ENCODE data around the gene SLC5A4.

The SLC5A4 gene

GRCh38 chr22:32233091-32233490 is 22.1 kb downstream of the SLC5A4 start:
- TF ChIP-seq, protein P1, sequence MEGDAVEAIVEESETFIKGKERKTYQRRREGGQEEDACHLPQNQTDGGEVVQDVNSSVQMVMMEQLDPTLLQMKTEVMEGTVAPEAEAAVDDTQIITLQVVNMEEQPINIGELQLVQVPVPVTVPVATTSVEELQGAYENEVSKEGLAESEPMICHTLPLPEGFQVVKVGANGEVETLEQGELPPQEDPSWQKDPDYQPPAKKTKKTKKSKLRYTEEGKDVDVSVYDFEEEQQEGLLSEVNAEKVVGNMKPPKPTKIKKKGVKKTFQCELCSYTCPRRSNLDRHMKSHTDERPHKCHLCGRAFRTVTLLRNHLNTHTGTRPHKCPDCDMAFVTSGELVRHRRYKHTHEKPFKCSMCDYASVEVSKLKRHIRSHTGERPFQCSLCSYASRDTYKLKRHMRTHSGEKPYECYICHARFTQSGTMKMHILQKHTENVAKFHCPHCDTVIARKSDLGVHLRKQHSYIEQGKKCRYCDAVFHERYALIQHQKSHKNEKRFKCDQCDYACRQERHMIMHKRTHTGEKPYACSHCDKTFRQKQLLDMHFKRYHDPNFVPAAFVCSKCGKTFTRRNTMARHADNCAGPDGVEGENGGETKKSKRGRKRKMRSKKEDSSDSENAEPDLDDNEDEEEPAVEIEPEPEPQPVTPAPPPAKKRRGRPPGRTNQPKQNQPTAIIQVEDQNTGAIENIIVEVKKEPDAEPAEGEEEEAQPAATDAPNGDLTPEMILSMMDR (IDR thresholded peaks at IDR 0.05; ENCODE audit: low read depth, low read length, missing control alignments), result no peak
- H3K4me3 ChIP-seq (replicated peaks; ENCODE audit: low read depth, low read length), result no peak overlapping the region
- DNase-seq (ENCODE audit: extremely low read depth, low read depth), result no peak

- no peak overlapping the region for H3K4me3 ChIP-seq (replicated peaks; ENCODE audit: low read depth, low read length)
- TF ChIP-seq, protein P1 (IDR thresholded peaks at IDR 0.05; ENCODE audit: low read depth, low read length, missing control alignments), result no peak
- DNase-seq (ENCODE audit: extremely low read depth, low read depth), result no peak
These were observed 22.8 kb downstream of the SLC5A4 start for GRCh38 chr22:32232191-32232830.

GRCh38 chr22:32226326-32227104 is 28.6 kb downstream of the SLC5A4 start:
- no peak for DNase-seq (ENCODE audit: extremely low read depth, low read depth)
- no peak overlapping the region for H3K4me3 ChIP-seq (replicated peaks; ENCODE audit: low read depth, low read length)
- TF ChIP-seq, protein P1 (IDR thresholded peaks at IDR 0.05; ENCODE audit: low read depth, low read length, missing control alignments), result no peak

DNA sequence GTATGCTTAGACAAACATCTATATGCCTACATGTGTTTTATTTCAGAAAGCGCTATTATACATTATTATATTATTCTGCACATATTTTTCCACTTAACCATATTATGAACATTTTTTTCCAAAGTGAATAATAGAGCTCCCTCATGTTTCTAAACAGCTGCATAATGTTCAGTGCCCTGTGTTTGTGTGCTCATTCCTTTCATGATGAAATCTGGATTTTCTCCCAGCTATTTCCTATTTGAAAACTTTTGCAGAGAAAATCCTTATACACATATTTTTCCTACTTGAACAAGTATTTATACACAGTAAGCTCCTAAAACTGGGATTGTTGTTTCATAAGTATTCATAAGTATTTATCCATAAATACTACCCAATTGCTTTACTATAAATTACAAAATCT is 32.2 kb downstream of the SLC5A4 start:
- H3K4me3 ChIP-seq (replicated peaks; ENCODE audit: low read depth, low read length), result no peak overlapping the region
- no peak for DNase-seq (ENCODE audit: extremely low read depth, low read depth)
- TF ChIP-seq, protein P1 (IDR thresholded peaks at IDR 0.05; ENCODE audit: low read depth, low read length, missing control alignments), result no peak

DNA sequence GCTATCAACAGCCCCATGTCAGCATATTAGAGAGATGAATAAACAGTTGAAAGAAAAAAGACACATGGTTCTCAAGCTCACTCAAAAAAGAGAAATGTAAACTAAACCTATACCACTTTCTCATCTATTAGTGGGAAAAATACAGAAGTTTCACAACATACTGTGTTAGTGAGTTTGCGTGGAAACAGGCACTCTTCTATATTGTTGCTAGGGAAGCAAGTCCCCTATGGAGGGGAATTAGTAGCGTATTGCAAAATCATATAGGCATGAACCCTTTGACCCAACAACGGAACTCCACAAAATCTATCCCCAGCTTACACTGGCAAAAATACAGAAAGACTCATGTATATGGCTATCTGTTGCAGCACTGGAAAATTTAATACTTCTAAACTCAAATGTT is 36.1 kb downstream of the SLC5A4 start:
- H3K4me3 ChIP-seq (replicated peaks; ENCODE audit: low read depth, low read length), result no peak overlapping the region
- no peak for DNase-seq (ENCODE audit: extremely low read depth, low read depth)
- TF ChIP-seq, protein P1 (IDR thresholded peaks at IDR 0.05; ENCODE audit: low read depth, low read length, missing control alignments), result no peak

DNA sequence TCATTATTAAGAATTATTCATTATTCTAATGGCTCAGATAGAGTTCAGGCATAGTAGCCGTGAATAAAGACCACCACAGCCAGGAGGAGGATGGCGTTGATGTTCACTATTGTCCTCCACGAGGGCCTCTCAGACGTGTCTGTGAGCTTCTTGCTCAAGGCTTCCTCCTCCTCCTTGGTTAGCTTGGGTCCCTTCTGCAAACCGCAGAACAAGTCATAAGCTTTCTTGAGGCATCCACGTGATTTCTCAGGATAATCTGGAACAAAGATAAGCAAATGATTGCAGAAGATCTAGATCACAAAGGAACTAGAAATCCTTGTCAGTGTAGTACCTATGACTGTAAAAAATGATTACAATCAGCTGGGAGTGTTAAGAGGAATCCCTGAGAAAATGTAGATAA is 36.7 kb downstream of the SLC5A4 start:
- DNase-seq (ENCODE audit: extremely low read depth, low read depth), result no peak

More for the DNA sequence above, 36.7 kb downstream of the SLC5A4 start:
- no peak overlapping the region for H3K4me3 ChIP-seq (replicated peaks; ENCODE audit: low read depth, low read length)
- TF ChIP-seq, protein P1 (IDR thresholded peaks at IDR 0.05; ENCODE audit: low read depth, low read length, missing control alignments), result no peak
